ENCODE data around the gene ATG13. TPM values are rescaled to one million over a fixed set of nuclear protein-coding genes. Genes with fewer than 3 reads are reported as not detected.

The ATG13 gene
- total and polyA plus RNA-seq, 2 of the 8 experiments (the other 6 are each of a cell fraction or from before 2014, with no cell fraction given) = 65.0 to 77.4 TPM

DNA sequence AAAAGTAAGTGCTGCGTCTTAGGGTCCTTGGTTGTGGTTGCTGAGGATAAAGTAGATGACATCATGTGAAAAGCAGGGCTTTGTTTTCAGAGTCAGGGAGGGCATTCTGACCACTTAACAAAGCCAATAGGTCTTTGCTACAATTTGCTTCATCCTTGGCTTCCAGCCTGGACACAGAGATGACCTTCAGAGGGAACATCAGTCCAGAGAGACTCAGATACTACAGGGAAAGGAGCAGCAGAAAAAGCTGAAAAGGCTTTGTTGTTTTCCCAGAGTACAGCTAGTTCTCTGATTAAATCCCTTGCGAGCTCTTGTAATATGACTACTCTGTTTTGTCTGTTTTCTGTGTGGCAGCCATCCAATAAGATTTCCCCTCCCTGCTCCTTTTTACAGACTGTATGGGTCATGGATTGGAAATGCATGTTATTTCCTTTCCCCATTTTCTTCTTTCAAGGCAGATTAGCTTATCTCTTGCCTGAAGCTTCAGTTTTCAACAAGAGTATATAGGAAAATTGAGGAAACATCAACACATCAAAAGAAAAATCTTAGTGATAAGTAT, 31.9 kb downstream of the ATG13 start:
- WGBS, 2 experiments (ENCODE audit: extremely low coverage in 1 of 2, insufficient coverage in 1 of 2, insufficient read length in 1 of 2, insufficient replicate concordance in 2 of 2, low coverage in 1 of 2, low lambda C conversion rate in 2 of 2, missing lambda C conversion rate in 1 of 2) = 94% methylated on average over 2 of the region's 2 CpGs; no CpG with 5 or more reads in 1 of the 2 experiments
- POLR2A ChIA-PET (ENCODE audit: partially characterized antibody) = no interaction called here
- TF ChIP-seq KDM4A (IDR thresholded peaks at IDR 0.05; ENCODE audit: low read depth, low read length, severe bottlenecking) (no peak), HDAC2 (IDR thresholded peaks at IDR 0.05; ENCODE audit: borderline replicate concordance in 1 of 2, low read depth in 2 of 2, low read length in 2 of 2) (no peak), NRF1 (IDR thresholded peaks at IDR 0.05; ENCODE audit: low read depth, low read length) (no peak), NANOG (IDR thresholded peaks at IDR 0.05; ENCODE audit: insufficient read depth, low read depth, low read length, poor library complexity, severe bottlenecking) (no peak), TBP (IDR thresholded peaks at IDR 0.05; ENCODE audit: low read depth, low read length) (no peak), EGR1 (IDR thresholded peaks at IDR 0.05; ENCODE audit: borderline replicate concordance, low read depth, low read length) (no peak), MAFK (IDR thresholded peaks at IDR 0.05; ENCODE audit: low read depth, low read length) (no peak)
- TF ChIP-seq, protein P1, sequence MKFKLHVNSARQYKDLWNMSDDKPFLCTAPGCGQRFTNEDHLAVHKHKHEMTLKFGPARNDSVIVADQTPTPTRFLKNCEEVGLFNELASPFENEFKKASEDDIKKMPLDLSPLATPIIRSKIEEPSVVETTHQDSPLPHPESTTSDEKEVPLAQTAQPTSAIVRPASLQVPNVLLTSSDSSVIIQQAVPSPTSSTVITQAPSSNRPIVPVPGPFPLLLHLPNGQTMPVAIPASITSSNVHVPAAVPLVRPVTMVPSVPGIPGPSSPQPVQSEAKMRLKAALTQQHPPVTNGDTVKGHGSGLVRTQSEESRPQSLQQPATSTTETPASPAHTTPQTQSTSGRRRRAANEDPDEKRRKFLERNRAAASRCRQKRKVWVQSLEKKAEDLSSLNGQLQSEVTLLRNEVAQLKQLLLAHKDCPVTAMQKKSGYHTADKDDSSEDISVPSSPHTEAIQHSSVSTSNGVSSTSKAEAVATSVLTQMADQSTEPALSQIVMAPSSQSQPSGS (IDR thresholded peaks at IDR 0.05; ENCODE audit: low read length) = no peak
- TF ChIP-seq, protein P2, sequence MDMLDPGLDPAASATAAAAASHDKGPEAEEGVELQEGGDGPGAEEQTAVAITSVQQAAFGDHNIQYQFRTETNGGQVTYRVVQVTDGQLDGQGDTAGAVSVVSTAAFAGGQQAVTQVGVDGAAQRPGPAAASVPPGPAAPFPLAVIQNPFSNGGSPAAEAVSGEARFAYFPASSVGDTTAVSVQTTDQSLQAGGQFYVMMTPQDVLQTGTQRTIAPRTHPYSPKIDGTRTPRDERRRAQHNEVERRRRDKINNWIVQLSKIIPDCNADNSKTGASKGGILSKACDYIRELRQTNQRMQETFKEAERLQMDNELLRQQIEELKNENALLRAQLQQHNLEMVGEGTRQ (IDR thresholded peaks at IDR 0.05; ENCODE audit: low read length) = no peak

More for the DNA sequence above, 31.9 kb downstream of the ATG13 start:
- no peak overlapping the region for H3K4me3 ChIP-seq (ENCODE audit: extremely low read depth in 1 of 4, insufficient read depth in 2 of 4, low read depth in 3 of 4, low read length in 4 of 4)
- H3K9ac ChIP-seq (replicated peaks in 1 of 4; ENCODE audit: extremely low read depth in 1 of 4, low read depth in 3 of 4, low read length in 3 of 4) = no peak overlapping the region
- FAIRE-seq (no peak), DNase-seq (ENCODE audit: low read depth in 1 of 2, low spot score in 2 of 2) (no peak)
- H4K5ac ChIP-seq (ENCODE audit: insufficient read length, low read depth, low read length) = no peak overlapping the region
- no peak overlapping the region for H4K8ac ChIP-seq (ENCODE audit: extremely low read depth, insufficient read depth, low read length)
- no peaks in the 10 kb centered on the region for H3K9me3 ChIP-seq (ENCODE audit: insufficient read depth in 2 of 2, low read depth in 1 of 2, low read length in 1 of 2)
- H3K18ac ChIP-seq (ENCODE audit: extremely low read depth, low read length) = no peak overlapping the region
- no peak overlapping the region for H3K23ac ChIP-seq (ENCODE audit: insufficient read length)
- no peaks in the 10 kb centered on the region for H3K79me1 ChIP-seq (ENCODE audit: low read depth, low read length)
- H3K36me3 ChIP-seq (ENCODE audit: control insufficient read depth in 2 of 4, insufficient read depth in 4 of 4, low read length in 3 of 4) = peaks cover 4 to 63% (median 33%) of the 10 kb centered on the region in 4 experiments; a peak in 7 of 8 replicates
- no peaks in the 10 kb centered on the region for H3K4me1 ChIP-seq (replicated peaks in 1 of 4; ENCODE audit: control insufficient read depth in 3 of 4, insufficient read depth in 4 of 4, low read length in 3 of 4)
- H3K27me3 ChIP-seq (replicated peaks in 1 of 4; ENCODE audit: control insufficient read depth in 3 of 4, extremely low read depth in 1 of 4, insufficient read depth in 3 of 4, low read length in 3 of 4) = no peaks in the 10 kb centered on the region
- no peak overlapping the region for H3K4ac ChIP-seq (replicated peaks; ENCODE audit: insufficient read length, low read depth, low read length)
- no peaks in the 10 kb centered on the region for H3K79me2 ChIP-seq (ENCODE audit: control insufficient read depth in 1 of 2, insufficient read depth in 2 of 2, low read length in 2 of 2)
- H3K27ac ChIP-seq (ENCODE audit: low read depth, low read length) = no peak overlapping the region
- H3K23me2 ChIP-seq (ENCODE audit: low read depth, low read length) = no peaks in the 10 kb centered on the region
- no peak overlapping the region for H2BK5ac ChIP-seq (ENCODE audit: low read depth, low read length)
- no peak overlapping the region for H2BK20ac ChIP-seq (ENCODE audit: low read length)
- no peak overlapping the region for H2BK15ac ChIP-seq (ENCODE audit: low read length)
- H3K56ac ChIP-seq (replicated peaks; ENCODE audit: insufficient read length, low read depth, low read length) = no peak overlapping the region
- H2BK12ac ChIP-seq (ENCODE audit: low read depth, low read length) = no peak overlapping the region
- no peaks in the 10 kb centered on the region for H4K20me1 ChIP-seq (replicated peaks in 1 of 2; ENCODE audit: control insufficient read depth in 1 of 2, insufficient read depth in 2 of 2, low read length in 2 of 2)
- no peak overlapping the region for H2AK5ac ChIP-seq (ENCODE audit: low read depth, low read length)
- H2BK120ac ChIP-seq (replicated peaks; ENCODE audit: low read depth, low read length) = no peak overlapping the region
- H2AFZ ChIP-seq (ENCODE audit: low read length) = no peak overlapping the region
- no peak overlapping the region for H4K91ac ChIP-seq (replicated peaks; ENCODE audit: insufficient read length, low read length)
- CTCF ChIA-PET (ENCODE audit: partially characterized antibody) = interaction anchor here (1.3 kb wide), 3 partner anchors 30 to 529 kb away, joined by 3 read pairs; no protein-coding TSS in a partner anchor
- H3K14ac ChIP-seq (ENCODE audit: insufficient read length) = no peak overlapping the region
- H3K4me2 ChIP-seq (ENCODE audit: insufficient read depth in 1 of 2, low read depth in 2 of 2, low read length in 2 of 2) = no peak overlapping the region

All from H1 (cell line).